HG03045 (cell line): ENCODE results near the gene APBA3.

ENCODE experiments used
- ATAC-seq: cut with Tn5 transposase; IDR thresholded peaks from one replicate; pipeline ENCODE4 v1.9.1; 2021; ENCODE audit warnings: mild to moderate bottlenecking, moderate library complexity; ENCODE audit not compliant: unreplicated experiment

The APBA3 gene

GRCh38 chr19:3721887-3722442, 39.5 kb downstream of the APBA3 start:
- ATAC-seq: no peak

GRCh38 chr19:3721131-3721886, 40.2 kb downstream of the APBA3 start:
- ATAC-seq: no peak

- no peak for ATAC-seq
These were observed 41.1 kb downstream of the APBA3 start for GRCh38 chr19:3720349-3720917.

- no peak for ATAC-seq
These were observed 41.6 kb downstream of the APBA3 start for GRCh38 chr19:3719868-3720267.

- no peak for ATAC-seq
These were observed 45.3 kb downstream of the APBA3 start for GRCh38 chr19:3716147-3716668.

GRCh38 chr19:3712663-3713611, 48.6 kb downstream of the APBA3 start:
- no peak for ATAC-seq

- no peak for ATAC-seq
These were observed 51.2 kb downstream of the APBA3 start for GRCh38 chr19:3710265-3710812.

GRCh38 chr19:3708207-3708931, 53.1 kb downstream of the APBA3 start, which contains the start of gene TJP3:
TJP3 (plus strand) TSS chr19:3708384; CDS start chr19:3728433, 20,049 bp downstream.
- ATAC-seq: no peak

- ATAC-seq: no peak
These were observed 53.7 kb downstream of the APBA3 start for GRCh38 chr19:3707868-3708206.

GRCh38 chr19:3701200-3701599, 60.3 kb downstream of the APBA3 start:
- no peak for ATAC-seq
